ENCODE measurements around the gene CNN2.

The CNN2 gene

GRCh38 chr19:1049800-1050199, 23.4 kb downstream of the CNN2 start:
- TF ChIP-seq POLR2A (IDR thresholded peaks at IDR 0.05; ENCODE audit: low read depth, low read length) = no peak
- DNase-seq (ENCODE audit: insufficient read length, low spot score) (no peak), FAIRE-seq (no peak)

- TF ChIP-seq POLR2A (IDR thresholded peaks at IDR 0.05; ENCODE audit: low read depth, low read length) = no peak
- FAIRE-seq (no peak), DNase-seq (ENCODE audit: insufficient read length, low spot score) (no peak)
Observed at GRCh38 chr19:1050989-1051788, 24.8 kb downstream of the CNN2 start.

GRCh38 chr19:1051791-1052190, 25.4 kb downstream of the CNN2 start:
- FAIRE-seq (no peak), DNase-seq (ENCODE audit: insufficient read length, low spot score) (no peak)
- TF ChIP-seq POLR2A (IDR thresholded peaks at IDR 0.05; ENCODE audit: low read depth, low read length) = no peak

GRCh38 chr19:1052349-1052975, 26.1 kb downstream of the CNN2 start:
- no peak for DNase-seq (ENCODE audit: insufficient read length, low spot score)
- no peak for TF ChIP-seq POLR2A (IDR thresholded peaks at IDR 0.05; ENCODE audit: low read depth, low read length)
- no peak for FAIRE-seq

GRCh38 chr19:1053176-1054101, 27.0 kb downstream of the CNN2 start:
- TF ChIP-seq POLR2A (IDR thresholded peaks at IDR 0.05; ENCODE audit: low read depth, low read length) = no peak
- FAIRE-seq = no peak
- DNase-seq (ENCODE audit: insufficient read length, low spot score) = no peak

GRCh38 chr19:1054102-1055027, 28.0 kb downstream of the CNN2 start:
- FAIRE-seq (no peak), DNase-seq (ENCODE audit: insufficient read length, low spot score) (no peak)
- TF ChIP-seq POLR2A (IDR thresholded peaks at IDR 0.05; ENCODE audit: low read depth, low read length) = no peak

GRCh38 chr19:1055028-1055425, 28.6 kb downstream of the CNN2 start:
- no peak for TF ChIP-seq POLR2A (IDR thresholded peaks at IDR 0.05; ENCODE audit: low read depth, low read length)
- DNase-seq (ENCODE audit: insufficient read length, low spot score) (no peak), FAIRE-seq (no peak)

- no peak for TF ChIP-seq POLR2A (IDR thresholded peaks at IDR 0.05; ENCODE audit: low read depth, low read length)
- FAIRE-seq = no peak
- DNase-seq (ENCODE audit: insufficient read length, low spot score) = no peak
Observed at GRCh38 chr19:1055886-1056620, 29.6 kb downstream of the CNN2 start.

- FAIRE-seq (no peak), DNase-seq (ENCODE audit: insufficient read length, low spot score) (no peak)
- no peak for TF ChIP-seq POLR2A (IDR thresholded peaks at IDR 0.05; ENCODE audit: low read depth, low read length)
Observed at GRCh38 chr19:1057176-1057855, 30.9 kb downstream of the CNN2 start.

- DNase-seq (ENCODE audit: insufficient read length, low spot score) (no peak), FAIRE-seq (no peak)
- no peak for TF ChIP-seq POLR2A (IDR thresholded peaks at IDR 0.05; ENCODE audit: low read depth, low read length)
Observed at GRCh38 chr19:1058112-1058511, 31.7 kb downstream of the CNN2 start.

- TF ChIP-seq POLR2A (IDR thresholded peaks at IDR 0.05; ENCODE audit: low read depth, low read length) = no peak
- DNase-seq (ENCODE audit: insufficient read length, low spot score) (no peak), FAIRE-seq (no peak)
Observed at GRCh38 chr19:1060689-1061088, 34.3 kb downstream of the CNN2 start.

- FAIRE-seq = no peak
- no peak for TF ChIP-seq POLR2A (IDR thresholded peaks at IDR 0.05; ENCODE audit: low read depth, low read length)
- no peak for DNase-seq (ENCODE audit: insufficient read length, low spot score)
Observed at GRCh38 chr19:1061987-1062386, 35.6 kb downstream of the CNN2 start.
